HepG2 (cell line): ENCODE results near the gene PRDM15.

Experiments
- EZH2 ChIP-seq: conservative IDR thresholded peaks from 2 replicates; pipeline ENCODE4 v1.6.1; 2012; ENCODE audit warnings: mild to moderate bottlenecking, low read depth, low read length, moderate library complexity
- GTF2F1 ChIP-seq: fragments of 150-350 bp; IDR thresholded peaks from 2 replicates; pipeline ENCODE4 v1.6.1; 2014; ENCODE audit warnings: low read length
- PLRG1 ChIP-seq: fragments of 450-650 bp; conservative IDR thresholded peaks from 2 replicates; pipeline ENCODE4 v1.6.1; 2016
- POLR2A ChIP-seq, 2 experiments: IDR thresholded peaks; 2 replicates each; pipeline ENCODE4 v1.6.1; 2011; ENCODE audit warnings: low read depth in 2 of 2, low read length in 2 of 2, mild to moderate bottlenecking in 1 of 2, moderate library complexity in 1 of 2; ENCODE audit not compliant: insufficient read depth in 1 of 2
- ZNF263 ChIP-seq: sonication (generic); formaldehyde crosslinking; IDR thresholded peaks from 2 replicates; pipeline ENCODE4 v1.4.0; 2020; ENCODE audit warnings: missing genetic modification reagents
- ZNF329 ChIP-seq: sonication (generic); formaldehyde crosslinking; IDR thresholded peaks from 2 replicates; pipeline ENCODE4 v1.9.0; 2021; ENCODE audit warnings: low read depth, mild to moderate bottlenecking, missing genetic modification reagents
- ZNF589 ChIP-seq: sonication (generic); formaldehyde crosslinking; conservative IDR thresholded peaks from 2 replicates; pipeline ENCODE4 v1.8.0; 2022; ENCODE audit warnings: mild to moderate bottlenecking, moderate library complexity, missing genetic modification reagents
- ZSCAN20 ChIP-seq: sonication (generic); formaldehyde crosslinking; IDR thresholded peaks from 2 replicates; pipeline ENCODE4 v1.4.0; 2020; ENCODE audit warnings: missing genetic modification reagents, mild to moderate bottlenecking, borderline replicate concordance
- TF ChIP-seq, protein P1 (sequence below): sonication (generic); formaldehyde crosslinking; IDR thresholded peaks from 2 replicates; pipeline ENCODE4 v1.5.0; 2020; ENCODE audit warnings: mild to moderate bottlenecking, missing genetic modification reagents, moderate library complexity
- TF ChIP-seq, protein P2 (sequence below): sonication (generic); formaldehyde crosslinking; IDR thresholded peaks from 2 replicates; pipeline ENCODE4 v1.4.0; 2020; ENCODE audit warnings: missing genetic modification reagents

DNA sequence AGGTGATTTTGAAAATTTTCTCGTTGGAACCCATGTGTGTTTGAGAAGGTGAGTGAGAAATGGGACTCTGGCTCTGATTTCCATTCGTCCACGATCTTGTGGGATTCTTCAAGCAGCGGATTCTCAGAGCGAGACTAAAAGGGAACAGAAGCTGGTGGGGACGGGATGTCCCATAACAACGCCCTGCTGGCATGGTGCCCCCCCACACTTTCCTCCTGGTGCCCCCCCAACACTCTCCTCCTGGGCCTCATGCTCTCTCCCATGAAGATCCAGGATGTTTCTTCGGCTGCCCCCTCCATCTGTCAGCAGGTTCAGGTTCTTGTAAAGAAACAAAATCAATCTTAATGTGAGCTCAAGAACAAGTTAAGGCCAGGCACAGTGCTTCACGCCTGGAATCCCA, 29.1 kb downstream of the PRDM15 start:
- TF ChIP-seq ZNF589 (no peak), PLRG1 (no peak), EZH2 (no peak), ZNF329 (CRISPR knock-in tag) (no peak), ZNF263 (CRISPR knock-in tag) (no peak), GTF2F1 (no peak), POLR2A (IDR thresholded peaks at IDR 0.05; ENCODE audit: insufficient read depth in 1 of 2, low read depth in 2 of 2, low read length in 2 of 2) (no peak), ZSCAN20 (CRISPR knock-in tag) (no peak)
- TF ChIP-seq, protein P1, sequence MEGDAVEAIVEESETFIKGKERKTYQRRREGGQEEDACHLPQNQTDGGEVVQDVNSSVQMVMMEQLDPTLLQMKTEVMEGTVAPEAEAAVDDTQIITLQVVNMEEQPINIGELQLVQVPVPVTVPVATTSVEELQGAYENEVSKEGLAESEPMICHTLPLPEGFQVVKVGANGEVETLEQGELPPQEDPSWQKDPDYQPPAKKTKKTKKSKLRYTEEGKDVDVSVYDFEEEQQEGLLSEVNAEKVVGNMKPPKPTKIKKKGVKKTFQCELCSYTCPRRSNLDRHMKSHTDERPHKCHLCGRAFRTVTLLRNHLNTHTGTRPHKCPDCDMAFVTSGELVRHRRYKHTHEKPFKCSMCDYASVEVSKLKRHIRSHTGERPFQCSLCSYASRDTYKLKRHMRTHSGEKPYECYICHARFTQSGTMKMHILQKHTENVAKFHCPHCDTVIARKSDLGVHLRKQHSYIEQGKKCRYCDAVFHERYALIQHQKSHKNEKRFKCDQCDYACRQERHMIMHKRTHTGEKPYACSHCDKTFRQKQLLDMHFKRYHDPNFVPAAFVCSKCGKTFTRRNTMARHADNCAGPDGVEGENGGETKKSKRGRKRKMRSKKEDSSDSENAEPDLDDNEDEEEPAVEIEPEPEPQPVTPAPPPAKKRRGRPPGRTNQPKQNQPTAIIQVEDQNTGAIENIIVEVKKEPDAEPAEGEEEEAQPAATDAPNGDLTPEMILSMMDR (CRISPR knock-in tag), result no peak
- TF ChIP-seq, protein P2, sequence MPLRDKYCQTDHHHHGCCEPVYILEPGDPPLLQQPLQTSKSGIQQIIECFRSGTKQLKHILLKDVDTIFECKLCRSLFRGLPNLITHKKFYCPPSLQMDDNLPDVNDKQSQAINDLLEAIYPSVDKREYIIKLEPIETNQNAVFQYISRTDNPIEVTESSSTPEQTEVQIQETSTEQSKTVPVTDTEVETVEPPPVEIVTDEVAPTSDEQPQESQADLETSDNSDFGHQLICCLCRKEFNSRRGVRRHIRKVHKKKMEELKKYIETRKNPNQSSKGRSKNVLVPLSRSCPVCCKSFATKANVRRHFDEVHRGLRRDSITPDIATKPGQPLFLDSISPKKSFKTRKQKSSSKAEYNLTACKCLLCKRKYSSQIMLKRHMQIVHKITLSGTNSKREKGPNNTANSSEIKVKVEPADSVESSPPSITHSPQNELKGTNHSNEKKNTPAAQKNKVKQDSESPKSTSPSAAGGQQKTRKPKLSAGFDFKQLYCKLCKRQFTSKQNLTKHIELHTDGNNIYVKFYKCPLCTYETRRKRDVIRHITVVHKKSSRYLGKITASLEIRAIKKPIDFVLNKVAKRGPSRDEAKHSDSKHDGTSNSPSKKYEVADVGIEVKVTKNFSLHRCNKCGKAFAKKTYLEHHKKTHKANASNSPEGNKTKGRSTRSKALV, result no peak
